ENCODE measurements around the gene BAIAP2L1. TPM values are rescaled to one million over a fixed set of nuclear protein-coding genes. Genes with fewer than 3 reads are reported as not detected.

BAIAP2L1 gene
- total and polyA plus RNA-seq, 12 donors, result 16.9 to 49.0 (median 24.3) TPM

- peaks cover 0 to 4% of the 10 kb centered on the region in 2 donors for H3K36me3 ChIP-seq (replicated peaks in 1 of 2)
- no peak overlapping the region for H3K4me3 ChIP-seq
- H3K4me1 ChIP-seq (replicated peaks in 1 of 2), result peaks cover 12 to 29% of the 10 kb centered on the region in 2 donors
- TF ChIP-seq CTCF (IDR thresholded peaks at IDR 0.05) (no peak), POLR2A (IDR thresholded peaks at IDR 0.05) (no peak)
- 67 to 80% (median 77%) methylated on average over 6 of the region's 6 CpGs for WGBS, 4 donors
- no peaks in the 10 kb centered on the region for H3K27me3 ChIP-seq
- intact Hi-C loops (cut with DNase I), result no loop called here
- DNase-seq, result no peak
- peak overlapping the region in 2 of 5 donors; percentile 26 for H3K27ac ChIP-seq
- no peaks in the 10 kb centered on the region for H3K9me3 ChIP-seq (replicated peaks in 1 of 3)
Measured at GRCh38 chr7:98249106-98249505, 151.8 kb downstream of the BAIAP2L1 start.

GRCh38 chr7:98248156-98248555, 152.7 kb downstream of the BAIAP2L1 start:
- DNase-seq, result no peak
- H3K27ac ChIP-seq, result no peak overlapping the region
- peaks cover 12 to 24% of the 10 kb centered on the region in 2 donors for H3K4me1 ChIP-seq (replicated peaks in 1 of 2)
- H3K27me3 ChIP-seq, result no peaks in the 10 kb centered on the region
- WGBS, 4 donors, result 91 to 98% (median 96%) methylated on average over 5 to 12 of the region's 12 CpGs
- intact Hi-C loops (cut with DNase I), result no loop called here
- TF ChIP-seq CTCF (IDR thresholded peaks at IDR 0.05), result no peak
- TF ChIP-seq POLR2A (IDR thresholded peaks at IDR 0.05), result no peak
- no peaks in the 10 kb centered on the region for H3K9me3 ChIP-seq (replicated peaks in 1 of 3)
- H3K4me3 ChIP-seq, result no peak overlapping the region
- H3K36me3 ChIP-seq (replicated peaks in 1 of 2), result peaks cover 0 to 8% of the 10 kb centered on the region in 2 donors

- Histone ChIP-seq H3K4me1 (replicated peaks in 1 of 2) (peaks cover 0 to 3% of the 10 kb centered on the region in 2 donors), H3K9me3 (replicated peaks in 1 of 3) (no peaks in the 10 kb centered on the region), H3K27me3 (no peaks in the 10 kb centered on the region), H3K4me3 (no peak overlapping the region), H3K27ac (peak overlapping the region in 1 of 5 donors; percentile 52), H3K36me3 (replicated peaks in 1 of 2) (peaks cover 0 to 8% of the 10 kb centered on the region in 2 donors)
- TF ChIP-seq CTCF (IDR thresholded peaks at IDR 0.05) (no peak), POLR2A (IDR thresholded peaks at IDR 0.05) (no peak)
- peak in 1 of 7 donors; percentile 15 for DNase-seq
- 88 to 96% (median 93%) methylated on average over 8 to 14 of the region's 14 CpGs for WGBS, 4 donors
- intact Hi-C loops (cut with DNase I), result loop anchor here in 1 of 2 donors (5.0 kb wide), 1 partner anchor 223 kb away; no protein-coding TSS in a partner anchor
Measured at GRCh38 chr7:98244871-98245270, 156.0 kb downstream of the BAIAP2L1 start.

- WGBS, 4 donors, result 73 to 94% (median 83%) methylated on average over 1 to 4 of the region's 4 CpGs
- Histone ChIP-seq H3K27me3 (no peaks in the 10 kb centered on the region), H3K27ac (no peak overlapping the region), H3K9me3 (replicated peaks in 1 of 3) (no peaks in the 10 kb centered on the region), H3K4me1 (replicated peaks in 1 of 2) (peaks cover 0 to 3% of the 10 kb centered on the region in 2 donors), H3K36me3 (replicated peaks in 1 of 2) (peaks cover 0 to 16% of the 10 kb centered on the region in 2 donors), H3K4me3 (no peak overlapping the region)
- intact Hi-C loops (cut with DNase I), result loop anchor here in 1 of 2 donors (5.0 kb wide), 1 partner anchor 221 kb away; no protein-coding TSS in a partner anchor
- TF ChIP-seq POLR2A (IDR thresholded peaks at IDR 0.05) (no peak), CTCF (IDR thresholded peaks at IDR 0.05) (no peak)
- no peak for DNase-seq
Measured at GRCh38 chr7:98242934-98243333, 158.0 kb downstream of the BAIAP2L1 start.

Measured in adrenal gland (tissue), 12 donors.